HL-60 (cell line): ENCODE data around the gene ANKFN1.

Source experiments
- DNase-seq, 2 experiments: peaks; one replicate each; pipeline ENCODE4 v3.0.0-alpha.2; 2010 to 2020; ENCODE audit warnings: low read depth in 1 of 2, low spot score in 1 of 2
- H3K27ac ChIP-seq: fragments of 250-450 bp; sonication (Bioruptor Pico); replicated peaks from 2 replicates; pipeline ENCODE4 v1.5.1; 2020; ENCODE audit warnings: mild to moderate bottlenecking, moderate library complexity
- H3K27me3 ChIP-seq: fragments of 250-450 bp; sonication (Bioruptor Pico); 2 replicates; pipeline ENCODE4 v1.5.1; 2021; ENCODE audit warnings: mild to moderate bottlenecking, moderate library complexity; ENCODE audit not compliant: insufficient read depth, poor library complexity, severe bottlenecking
- H3K4me3 ChIP-seq: replicated peaks from 2 replicates; pipeline ENCODE4 v1.5.1; 2011; ENCODE audit warnings: mild to moderate bottlenecking, control low read depth, low read length; ENCODE audit not compliant: insufficient read depth
- CTCF ChIP-seq: IDR thresholded peaks from one replicate; pipeline ENCODE4 v1.5.1; 2011; ENCODE audit warnings: low read length, control low read depth, inconsistent platforms; ENCODE audit not compliant: insufficient read depth
- GABPA ChIP-seq: IDR thresholded peaks from 2 replicates; pipeline ENCODE4 v1.6.1; 2012; ENCODE audit warnings: low read depth
- POLR2AphosphoS5 ChIP-seq: IDR thresholded peaks from 2 replicates; pipeline ENCODE4 v1.6.1; 2012; ENCODE audit warnings: low read depth
- REST ChIP-seq: IDR thresholded peaks from 2 replicates; pipeline ENCODE4 v1.6.1; 2012; ENCODE audit warnings: low read depth; ENCODE audit not compliant: insufficient replicate concordance
- SPI1 ChIP-seq: IDR thresholded peaks from 2 replicates; pipeline ENCODE4 v1.6.1; 2012; ENCODE audit warnings: low read depth, mild to moderate bottlenecking, borderline replicate concordance

The ANKFN1 gene

DNA sequence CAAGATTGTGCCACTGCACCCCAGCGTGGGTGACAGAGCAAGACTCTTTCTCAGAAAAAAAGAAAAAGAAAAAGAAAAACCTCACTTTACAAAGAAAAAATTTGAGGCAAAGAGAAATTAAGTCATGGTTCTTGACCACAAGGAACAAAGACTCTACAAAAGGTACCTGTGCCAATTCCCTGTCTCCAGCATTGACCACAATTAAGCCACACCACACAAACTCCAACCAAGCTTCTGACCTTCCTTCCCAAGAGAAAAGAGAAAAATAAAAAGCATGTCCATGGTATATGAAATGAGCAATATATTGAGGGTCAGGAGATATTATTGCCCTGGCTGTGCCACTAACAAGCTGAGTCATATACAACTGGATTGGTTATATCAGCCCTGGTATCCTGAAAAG, 293.9 kb downstream of the ANKFN1 start:
- Histone ChIP-seq H3K4me3 (no peak overlapping the region), H3K27ac (no peak overlapping the region), H3K27me3 (no peaks in the 10 kb centered on the region)
- DNase-seq = no peak
- TF ChIP-seq GABPA (no peak), CTCF (no peak), SPI1 (no peak), POLR2AphosphoS5 (no peak), REST (no peak)

DNA sequence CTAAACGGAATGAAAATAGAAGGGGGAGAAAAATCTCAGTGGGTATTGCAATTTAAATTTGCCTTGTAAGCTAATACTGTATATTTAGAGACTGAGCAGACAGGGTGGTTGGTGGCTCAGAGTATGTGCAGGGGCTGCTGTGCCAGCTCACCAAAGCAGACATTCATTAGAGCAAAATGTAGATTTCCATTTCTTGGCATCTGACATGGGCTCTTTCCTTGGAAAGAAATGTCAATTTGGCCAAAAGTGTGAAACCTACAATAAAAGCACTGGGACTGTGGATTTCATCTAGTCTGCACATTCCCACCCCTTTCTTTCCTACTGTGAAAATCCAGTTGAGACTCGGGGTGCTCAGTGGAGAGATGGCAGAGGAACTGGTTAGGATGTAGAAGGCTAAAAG, 295.1 kb downstream of the ANKFN1 start:
- Histone ChIP-seq H3K27ac (no peak overlapping the region), H3K27me3 (no peaks in the 10 kb centered on the region), H3K4me3 (no peak overlapping the region)
- DNase-seq = no peak
- TF ChIP-seq REST (no peak), POLR2AphosphoS5 (no peak), GABPA (no peak), SPI1 (no peak), CTCF (no peak)

DNA sequence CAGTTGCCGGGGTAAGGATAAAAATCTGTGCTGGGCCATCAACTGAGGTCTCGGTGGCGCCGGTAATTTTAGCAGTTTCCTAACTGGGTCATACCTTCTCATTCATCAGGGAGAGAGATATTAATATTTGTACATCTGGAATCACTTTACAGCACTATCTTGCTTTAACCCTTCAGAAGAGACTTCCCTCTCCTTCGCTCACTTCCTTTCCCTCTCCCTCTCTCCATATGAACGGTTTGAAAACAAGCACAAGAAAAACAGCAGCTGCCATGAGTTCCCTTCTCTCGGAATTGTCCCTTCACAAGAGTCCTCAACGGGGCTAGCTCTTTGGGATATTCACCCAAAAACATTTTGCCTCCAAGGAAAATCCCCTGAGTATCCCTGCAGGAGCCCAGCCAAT, 295.9 kb downstream of the ANKFN1 start:
- no peak overlapping the region for H3K4me3 ChIP-seq
- no peak for DNase-seq

More for the DNA sequence above, 295.9 kb downstream of the ANKFN1 start:
- no peak for TF ChIP-seq REST
- no peak for TF ChIP-seq CTCF
- no peak for TF ChIP-seq GABPA
- TF ChIP-seq POLR2AphosphoS5 = no peak
- TF ChIP-seq SPI1 = no peak
- no peak overlapping the region for H3K27ac ChIP-seq
- H3K27me3 ChIP-seq = no peaks in the 10 kb centered on the region
